Stimulated activated CD4-positive, alpha-beta T cell treated with anti-CD3 and anti-CD28 coated beads, Interleukin-12 subunit alpha, Interleukin-12 subunit beta, amount 100 ng/mL, for 48 hours (primary cell): Measurements from ENCODE around the gene MALRD1.

Experiments used
- DNase-seq, 3 donors: peaks; one replicate each; pipeline ENCODE4 v3.0.0-alpha.2; 2020; ENCODE audit warnings: low read depth in 2 of 3, low spot score in 1 of 3

The MALRD1 gene

GRCh38 chr10:19570120-19570519 lies 521.5 kb downstream of the MALRD1 start:
- no peak for DNase-seq

- DNase-seq: no peak
Measured at GRCh38 chr10:19570991-19571390, 522.4 kb downstream of the MALRD1 start.

DNA sequence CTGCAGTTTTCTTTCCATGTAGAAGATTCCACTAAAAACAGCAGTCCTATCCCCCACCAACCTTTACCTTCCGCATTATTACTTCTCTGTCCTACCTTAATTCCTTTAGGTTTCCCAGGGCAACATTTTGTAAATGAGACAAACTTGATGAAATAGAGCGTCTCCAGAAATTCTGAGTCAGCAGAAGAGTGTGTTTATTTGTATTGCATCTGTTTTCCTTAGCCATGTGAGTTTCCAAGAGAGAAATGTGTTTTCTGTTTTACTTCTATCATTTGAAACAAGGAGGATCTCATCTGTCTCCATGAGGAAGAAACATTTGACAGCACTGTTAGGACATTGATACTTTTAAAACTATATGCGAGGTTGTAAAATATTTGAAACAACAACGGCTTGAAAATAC lies 523.5 kb downstream of the MALRD1 start:
- no peak for DNase-seq

DNA sequence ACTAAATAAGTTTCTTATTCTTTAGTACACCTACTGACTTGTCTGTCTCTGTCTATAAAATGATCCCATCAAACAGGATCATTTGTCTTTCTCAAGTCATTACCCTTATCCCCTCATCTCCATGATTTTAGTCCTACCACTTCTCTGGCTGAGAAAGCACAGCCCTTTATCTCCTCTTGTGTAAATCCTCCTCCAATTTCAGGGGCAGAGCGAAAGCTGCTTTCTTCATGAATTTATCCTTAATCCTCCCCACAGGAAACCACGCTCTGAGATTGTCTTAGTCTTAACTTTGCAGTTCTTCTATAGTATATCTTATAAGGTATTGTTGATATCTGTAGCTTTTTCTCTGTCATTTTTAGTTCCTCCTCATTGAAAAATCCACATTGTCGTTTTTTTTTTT lies 528.0 kb downstream of the MALRD1 start:
- DNase-seq: no peak

GRCh38 chr10:19577381-19577780 lies 528.8 kb downstream of the MALRD1 start:
- no peak for DNase-seq

DNA sequence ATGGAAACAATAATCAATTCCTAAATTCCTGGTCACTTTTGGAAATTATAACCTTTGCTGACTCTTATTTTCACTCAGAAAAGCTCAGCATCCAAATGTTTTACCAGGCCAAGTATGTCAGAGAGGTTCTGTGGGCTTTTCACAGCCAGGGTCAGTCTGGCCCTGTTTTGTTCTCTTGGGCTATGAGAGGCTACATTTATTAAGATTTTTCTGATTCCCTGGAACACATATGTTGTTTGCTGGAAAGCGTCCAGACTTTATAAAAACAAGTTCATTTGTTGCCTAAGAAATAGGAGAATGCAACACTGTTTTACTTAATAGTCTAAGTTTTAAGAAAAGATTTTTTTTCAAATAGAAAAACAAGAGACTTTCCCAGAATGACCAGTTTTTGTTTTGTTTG lies 529.2 kb downstream of the MALRD1 start:
- DNase-seq: no peak

- DNase-seq: no peak
Measured at GRCh38 chr10:19578571-19578970, 530.0 kb downstream of the MALRD1 start.

DNA sequence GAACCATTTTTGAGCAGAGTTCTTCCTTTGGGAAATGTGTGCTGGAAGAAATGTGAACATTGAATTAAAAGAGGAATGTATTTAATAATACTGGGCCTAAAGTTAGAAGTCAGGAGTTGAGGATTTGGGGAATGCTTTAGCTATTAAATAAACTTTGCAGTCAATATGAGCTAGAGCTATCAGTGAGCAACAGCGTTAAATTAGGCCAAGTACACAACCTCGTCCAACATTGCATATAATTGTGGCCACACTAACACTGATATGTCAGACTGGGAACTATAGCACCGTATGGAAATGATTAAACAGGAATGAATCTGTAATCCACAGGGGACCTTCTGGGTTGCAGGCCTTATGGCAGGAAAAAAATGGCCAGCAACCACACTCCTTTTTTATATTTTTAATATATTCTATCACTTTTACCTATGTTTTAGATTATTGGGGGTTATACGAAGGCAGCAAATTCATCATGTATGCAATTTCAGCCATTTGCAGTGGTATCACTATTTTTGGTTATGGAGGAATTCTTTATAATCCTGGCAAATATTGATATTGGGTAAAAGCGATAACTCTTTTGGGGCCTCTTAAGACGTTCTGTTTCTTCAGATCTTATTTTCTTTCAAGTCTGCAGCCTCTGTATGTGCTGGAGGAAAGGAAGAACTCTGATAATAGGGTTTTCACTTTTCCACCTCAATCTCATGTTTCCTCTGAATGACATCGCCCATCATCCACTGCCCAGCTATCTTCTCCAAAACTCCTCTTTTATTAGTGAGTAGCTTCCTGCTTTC lies 531.4 kb downstream of the MALRD1 start:
- DNase-seq: no peak

- no peak for DNase-seq
Measured at GRCh38 chr10:19580691-19581090, 532.1 kb downstream of the MALRD1 start.

GRCh38 chr10:19588608-19589007 lies 540.0 kb downstream of the MALRD1 start:
- DNase-seq: no peak

GRCh38 chr10:19592276-19592675 lies 543.7 kb downstream of the MALRD1 start:
- no peak for DNase-seq

DNA sequence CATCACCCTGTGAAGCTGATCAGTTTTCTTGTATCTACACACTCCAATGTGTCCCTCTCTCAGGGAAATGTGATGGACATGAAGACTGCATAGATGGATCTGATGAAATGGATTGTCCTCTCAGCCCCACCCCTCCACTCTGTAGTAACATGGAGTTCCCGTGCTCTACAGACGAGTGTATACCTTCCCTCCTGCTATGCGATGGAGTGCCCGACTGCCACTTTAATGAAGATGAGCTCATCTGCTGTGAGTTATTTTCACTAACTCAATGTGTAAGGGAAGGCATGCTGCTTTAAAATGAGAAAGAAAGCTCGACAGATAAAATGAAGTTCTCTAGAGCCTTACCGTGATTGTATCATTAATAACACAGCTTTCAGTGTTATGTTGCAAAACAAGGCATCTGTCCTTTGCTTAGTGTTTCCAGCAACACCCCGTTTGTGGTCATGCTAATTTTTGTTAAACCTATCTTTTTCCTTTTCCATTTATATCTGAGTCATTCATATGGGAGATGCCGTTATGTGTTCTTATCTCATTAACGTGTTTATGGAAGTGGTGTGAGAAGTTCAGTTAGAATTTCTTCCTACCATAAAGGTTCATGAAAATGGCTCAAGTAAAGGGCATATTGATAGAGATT lies 546.7 kb downstream of the MALRD1 start:
- DNase-seq: no peak

DNA sequence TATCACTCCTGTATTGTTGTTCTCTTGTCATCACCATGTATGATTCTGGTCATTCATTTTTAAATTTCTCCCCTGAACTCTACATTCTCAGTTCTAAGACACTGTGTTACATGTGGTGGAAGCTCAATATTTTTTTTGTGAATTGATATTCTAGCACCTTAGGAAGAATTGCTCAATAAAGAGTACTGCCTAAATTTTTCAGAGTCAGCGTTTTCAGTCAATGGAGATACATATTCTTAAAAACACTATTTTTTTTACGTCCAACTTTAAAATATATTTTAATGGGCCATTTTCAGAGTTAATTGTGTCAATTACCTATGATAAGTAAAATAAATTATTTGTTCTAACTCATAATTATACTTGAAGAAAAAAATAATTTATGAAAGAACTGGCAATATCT lies 557.2 kb downstream of the MALRD1 start:
- DNase-seq: no peak

DNA sequence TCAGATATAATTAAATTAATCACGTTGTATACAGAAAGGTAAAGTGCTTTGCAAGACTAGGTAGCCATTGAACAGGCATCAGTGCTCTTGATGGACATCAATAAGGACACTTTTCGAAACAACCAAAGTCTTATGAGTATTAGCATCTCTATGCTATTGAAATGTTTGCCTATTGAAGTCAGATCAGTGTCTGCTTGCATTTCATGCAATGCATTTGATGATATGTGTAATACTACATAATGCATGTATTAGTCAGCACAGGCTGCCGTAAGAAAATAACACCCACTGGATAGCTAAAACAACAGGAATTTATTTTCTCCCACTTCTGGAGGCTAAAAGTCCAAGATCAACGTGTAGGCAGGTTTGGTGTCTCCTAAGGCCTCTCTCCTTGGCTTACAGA lies 558.4 kb downstream of the MALRD1 start:
- DNase-seq: no peak

- no peak for DNase-seq
Measured at GRCh38 chr10:19611775-19612174, 563.2 kb downstream of the MALRD1 start.

DNA sequence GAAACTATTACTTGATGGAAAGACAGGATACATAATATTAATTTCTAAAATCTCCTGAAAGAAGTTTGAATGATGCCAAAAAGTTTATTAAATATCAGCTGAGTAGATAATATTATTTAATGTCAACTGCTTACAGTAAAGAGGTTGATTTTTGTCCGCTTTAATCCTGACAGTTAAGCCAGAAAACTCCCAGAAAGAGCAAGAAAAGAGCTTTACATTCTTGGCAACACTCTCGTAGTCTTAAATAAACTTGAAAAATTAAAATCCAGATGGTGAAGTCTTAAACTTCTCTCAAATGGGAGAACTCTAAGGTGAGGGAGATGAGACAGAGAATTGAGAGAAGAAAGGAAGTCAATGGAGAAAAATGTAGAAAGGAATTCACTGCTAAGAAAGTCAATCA lies 568.4 kb downstream of the MALRD1 start:
- no peak for DNase-seq

GRCh38 chr10:19620811-19621210 lies 572.2 kb downstream of the MALRD1 start:
- no peak for DNase-seq

- DNase-seq: no peak
Measured at GRCh38 chr10:19623321-19623720, 574.7 kb downstream of the MALRD1 start.

DNA sequence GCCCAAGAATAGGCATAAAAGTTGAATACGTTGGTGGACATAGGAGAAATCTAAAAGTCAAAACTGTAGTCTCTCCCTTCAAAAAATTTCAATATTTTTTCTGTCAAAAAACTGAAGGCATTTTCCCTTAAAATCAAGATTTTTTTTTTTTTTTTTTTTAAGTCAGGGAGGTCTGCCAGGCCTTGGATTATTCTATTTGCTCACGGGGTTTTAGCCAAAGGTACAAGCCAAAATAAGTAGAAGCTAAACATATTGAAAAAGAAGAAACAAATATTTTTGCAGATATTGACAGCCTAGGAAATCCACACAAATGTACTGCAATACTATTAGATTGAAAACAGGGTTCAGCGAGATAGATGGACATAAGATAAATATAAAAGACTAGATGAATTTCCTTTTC lies 577.6 kb downstream of the MALRD1 start:
- DNase-seq: no peak

- no peak for DNase-seq
Measured at GRCh38 chr10:19628767-19629560, 580.4 kb downstream of the MALRD1 start.

DNA sequence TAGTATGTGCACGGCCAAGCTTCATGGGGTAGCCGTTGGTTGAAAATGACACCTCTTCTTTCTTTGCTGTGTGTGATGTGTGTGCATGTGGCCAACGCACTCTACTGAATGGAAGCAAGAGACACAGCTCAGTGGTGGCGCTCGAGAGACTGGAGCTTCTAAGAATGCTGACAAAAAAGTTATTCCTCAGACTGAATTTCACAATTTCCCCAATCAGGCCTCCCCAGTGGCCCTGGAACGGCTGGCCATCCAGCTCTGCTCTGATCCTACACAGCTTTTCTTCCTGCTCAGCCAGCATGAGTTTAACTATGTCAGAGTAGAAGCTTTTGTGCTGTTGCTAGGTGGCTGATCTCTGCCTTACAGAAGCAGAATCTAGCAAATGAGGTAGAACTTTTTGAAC lies 581.0 kb downstream of the MALRD1 start:
- DNase-seq: no peak

DNA sequence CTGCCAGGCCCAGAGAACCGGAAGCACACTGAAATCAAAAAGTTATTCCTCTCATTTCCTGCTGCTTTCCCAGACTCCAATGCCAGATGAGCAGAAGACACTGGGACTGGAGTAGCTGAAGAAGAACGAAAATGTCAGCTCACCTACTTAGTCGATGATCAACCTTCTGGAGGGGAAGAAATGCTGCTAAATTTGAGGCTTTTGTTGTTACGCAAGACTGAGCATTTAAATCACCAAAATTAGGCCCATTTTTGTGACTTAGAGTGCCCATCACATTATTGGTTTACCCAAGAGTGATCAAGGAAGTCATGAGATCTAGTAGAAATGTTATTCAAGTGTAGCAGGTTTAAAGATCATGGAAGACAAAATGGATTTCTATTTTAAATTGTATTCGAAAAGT lies 585.6 kb downstream of the MALRD1 start:
- DNase-seq: no peak
